Measurements from ENCODE around the gene RIMBP2. TPM values are rescaled to one million over a fixed set of nuclear protein-coding genes. Genes with fewer than 3 reads are reported as not detected.

Gene RIMBP2
- total and polyA plus RNA-seq, 9 donors = 1.1 to 16.2 (median 3.5) TPM

- H3K36me3 ChIP-seq = no peaks in the 10 kb centered on the region
- no peaks in the 10 kb centered on the region for H3K4me1 ChIP-seq (ENCODE audit: insufficient read depth)
- no peaks in the 10 kb centered on the region for H3K9me3 ChIP-seq
- TF ChIP-seq EP300 (IDR thresholded peaks at IDR 0.05) = no peak
- no peak for TF ChIP-seq CTCF (IDR thresholded peaks at IDR 0.05)
- TF ChIP-seq POLR2A (IDR thresholded peaks at IDR 0.05) = no peak
- intact Hi-C loops (cut with DNase I) = loop anchor here in 1 of 4 donors (10.0 kb wide), 1 partner anchor 1541 kb away; no protein-coding TSS in a partner anchor
- no peak for DNase-seq
- 84 to 89% (median 89%) methylated on average over 12 of the region's 12 CpGs for WGBS, 3 donors
- H3K4me3 ChIP-seq = no peak overlapping the region
- no peak overlapping the region for H3K27ac ChIP-seq
- H3K27me3 ChIP-seq = no peaks in the 10 kb centered on the region
These were observed 109.9 kb downstream of the RIMBP2 start for GRCh38 chr12:130606231-130606630.

DNA sequence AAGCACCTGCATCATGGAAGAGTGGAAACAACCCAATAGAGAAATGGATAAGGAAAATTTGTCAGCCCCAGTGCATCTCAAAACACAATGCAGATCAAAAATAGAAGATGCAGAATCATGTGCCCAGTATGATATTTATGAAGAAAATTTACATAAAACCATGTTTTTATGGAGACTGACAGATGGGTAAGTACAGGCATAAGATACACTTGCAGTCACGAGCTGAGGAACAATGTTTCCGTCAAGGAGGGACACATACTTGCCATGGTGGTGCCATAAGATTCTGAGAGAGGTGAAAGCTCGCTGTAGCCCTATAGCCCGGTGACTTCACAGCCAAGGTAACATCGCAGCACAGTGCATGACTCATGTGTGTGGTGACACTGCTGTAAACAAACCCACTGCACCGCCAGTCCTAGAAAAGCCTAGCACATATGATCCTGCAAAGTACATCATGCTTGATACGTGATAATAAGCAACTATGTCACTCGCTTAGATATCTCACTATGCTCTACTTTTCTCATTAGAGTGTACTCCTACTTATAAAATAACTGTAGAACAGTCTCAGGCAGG lies 112.6 kb downstream of the RIMBP2 start:
- no peaks in the 10 kb centered on the region for H3K9me3 ChIP-seq
- H3K36me3 ChIP-seq = no peaks in the 10 kb centered on the region
- H3K27ac ChIP-seq = no peak overlapping the region
- H3K4me3 ChIP-seq = no peak overlapping the region
- no peak for DNase-seq
- 74 to 77% (median 77%) methylated on average over 8 of the region's 8 CpGs for WGBS, 3 donors
- intact Hi-C loops (cut with DNase I) = loop anchor here in 1 of 4 donors (10.0 kb wide), 1 partner anchor 1539 kb away; no protein-coding TSS in a partner anchor
- H3K4me1 ChIP-seq (ENCODE audit: insufficient read depth) = no peaks in the 10 kb centered on the region
- H3K27me3 ChIP-seq = no peaks in the 10 kb centered on the region
- no peak for TF ChIP-seq POLR2A (IDR thresholded peaks at IDR 0.05)
- no peak for TF ChIP-seq CTCF (IDR thresholded peaks at IDR 0.05)
- no peak for TF ChIP-seq EP300 (IDR thresholded peaks at IDR 0.05)

DNA sequence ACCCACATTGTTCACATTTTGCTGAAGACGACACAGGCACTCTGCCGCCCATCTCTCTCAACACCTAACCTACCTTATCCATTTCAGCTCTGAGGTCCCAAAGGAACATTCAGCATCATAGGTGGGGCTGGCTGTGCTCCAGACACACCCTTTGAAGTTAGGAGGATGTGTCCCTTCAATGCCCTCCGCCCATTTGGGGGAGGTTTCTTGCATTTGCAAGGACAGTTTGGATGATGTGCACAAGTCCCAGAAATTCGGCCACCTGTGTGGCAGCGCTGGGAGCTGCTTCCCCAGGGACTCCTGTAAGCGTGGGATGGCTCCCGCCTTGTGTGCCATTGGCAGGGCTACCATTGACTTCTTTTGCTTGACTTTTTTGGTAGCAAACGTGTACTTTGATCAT lies 113.8 kb downstream of the RIMBP2 start:
- no peaks in the 10 kb centered on the region for H3K36me3 ChIP-seq
- TF ChIP-seq EP300 (IDR thresholded peaks at IDR 0.05) = no peak
- TF ChIP-seq POLR2A (IDR thresholded peaks at IDR 0.05) = no peak
- no peak for TF ChIP-seq CTCF (IDR thresholded peaks at IDR 0.05)
- no peaks in the 10 kb centered on the region for H3K4me1 ChIP-seq (ENCODE audit: insufficient read depth)
- 90 to 94% (median 91%) methylated on average over 8 of the region's 8 CpGs for WGBS, 3 donors
- no peaks in the 10 kb centered on the region for H3K9me3 ChIP-seq
- DNase-seq = no peak
- H3K27ac ChIP-seq = no peak overlapping the region
- intact Hi-C loops (cut with DNase I) = loop anchor here in 1 of 4 donors (10.0 kb wide), 1 partner anchor 1537 kb away; no protein-coding TSS in a partner anchor
- no peaks in the 10 kb centered on the region for H3K27me3 ChIP-seq
- H3K4me3 ChIP-seq = no peak overlapping the region

DNA sequence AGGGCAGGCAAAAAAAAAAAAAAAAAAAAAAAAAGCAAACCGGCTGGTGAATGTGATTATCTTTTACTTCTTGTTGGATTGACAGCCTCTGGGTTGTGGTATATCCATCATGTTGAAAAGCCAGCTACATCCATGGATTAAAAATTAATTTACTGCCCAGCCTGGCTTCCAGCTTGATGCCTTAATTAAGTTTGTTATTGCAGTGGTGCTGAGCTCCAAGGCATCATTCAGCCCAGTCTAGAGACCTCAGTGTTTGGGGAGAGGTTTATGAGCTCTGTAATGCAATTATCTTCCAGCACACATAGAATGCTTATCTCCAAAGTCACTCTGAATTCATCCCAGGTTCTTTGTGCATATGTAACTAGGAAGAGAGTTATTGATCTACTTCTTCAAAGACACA lies 114.8 kb downstream of the RIMBP2 start:
- Histone ChIP-seq H3K36me3 (no peaks in the 10 kb centered on the region), H3K27me3 (no peaks in the 10 kb centered on the region), H3K4me3 (no peak overlapping the region), H3K27ac (no peak overlapping the region), H3K4me1 (ENCODE audit: insufficient read depth) (no peaks in the 10 kb centered on the region), H3K9me3 (no peaks in the 10 kb centered on the region)
- 43 to 49% (median 47%) methylated on average over 1 of the region's 1 CpG for WGBS, 3 donors
- intact Hi-C loops (cut with DNase I) = loop anchor here in 1 of 4 donors (10.0 kb wide), 1 partner anchor 1537 kb away; no protein-coding TSS in a partner anchor
- DNase-seq = no peak
- TF ChIP-seq CTCF (IDR thresholded peaks at IDR 0.05) (no peak), EP300 (IDR thresholded peaks at IDR 0.05) (no peak), POLR2A (IDR thresholded peaks at IDR 0.05) (no peak)
